Measurements from ENCODE around the gene PDE12.
A peak's percentile ranks its signal among the peaks of the same experiment; 100 is the strongest.

PDE12 gene, protein sequence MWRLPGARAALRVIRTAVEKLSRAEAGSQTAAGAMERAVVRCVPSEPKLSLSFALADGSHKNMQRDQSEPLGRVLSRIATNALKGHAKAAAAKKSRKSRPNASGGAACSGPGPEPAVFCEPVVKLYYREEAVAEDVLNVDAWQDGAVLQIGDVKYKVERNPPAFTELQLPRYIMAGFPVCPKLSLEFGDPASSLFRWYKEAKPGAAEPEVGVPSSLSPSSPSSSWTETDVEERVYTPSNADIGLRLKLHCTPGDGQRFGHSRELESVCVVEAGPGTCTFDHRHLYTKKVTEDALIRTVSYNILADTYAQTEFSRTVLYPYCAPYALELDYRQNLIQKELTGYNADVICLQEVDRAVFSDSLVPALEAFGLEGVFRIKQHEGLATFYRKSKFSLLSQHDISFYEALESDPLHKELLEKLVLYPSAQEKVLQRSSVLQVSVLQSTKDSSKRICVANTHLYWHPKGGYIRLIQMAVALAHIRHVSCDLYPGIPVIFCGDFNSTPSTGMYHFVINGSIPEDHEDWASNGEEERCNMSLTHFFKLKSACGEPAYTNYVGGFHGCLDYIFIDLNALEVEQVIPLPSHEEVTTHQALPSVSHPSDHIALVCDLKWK

DNA sequence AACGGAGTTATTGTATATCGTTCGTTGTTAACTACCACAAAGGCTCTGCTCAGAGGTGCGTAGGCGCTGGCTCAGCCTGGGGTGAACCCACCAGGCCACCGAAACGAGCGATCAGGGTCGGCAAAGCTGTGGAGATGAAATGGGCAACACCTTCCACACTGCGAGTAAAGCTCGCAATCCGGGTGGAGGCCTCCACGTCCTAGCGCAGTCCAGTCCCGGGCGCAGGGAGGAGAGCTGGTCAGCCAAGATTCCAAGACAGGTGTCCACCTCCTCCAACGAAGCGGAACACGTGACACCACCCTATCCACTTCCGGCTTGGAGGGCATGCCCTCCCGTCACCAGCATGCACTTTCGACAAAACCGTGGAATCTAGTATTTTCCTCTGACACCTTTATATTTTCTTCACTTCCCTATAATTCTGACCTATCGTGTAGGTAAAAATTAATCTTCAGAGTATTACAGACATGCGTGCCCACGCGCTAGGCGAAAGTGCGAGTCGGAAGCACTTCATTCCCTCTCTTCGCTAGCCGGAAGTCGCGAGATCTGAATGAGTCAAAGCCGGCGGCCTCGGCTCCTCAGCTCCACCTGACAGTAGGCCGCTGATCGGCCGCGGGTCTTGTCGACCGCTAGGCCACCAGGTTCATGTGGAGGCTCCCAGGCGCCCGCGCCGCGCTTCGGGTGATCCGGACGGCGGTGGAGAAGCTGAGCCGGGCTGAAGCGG lies at the start of gene PDE12:
Gene PDE12 (plus strand): TSS at position 537 of the 721 bp plus-strand sequence. CDS start 106 bp downstream, at position 643.
- peak; percentile 61 for DNase-seq

DNA sequence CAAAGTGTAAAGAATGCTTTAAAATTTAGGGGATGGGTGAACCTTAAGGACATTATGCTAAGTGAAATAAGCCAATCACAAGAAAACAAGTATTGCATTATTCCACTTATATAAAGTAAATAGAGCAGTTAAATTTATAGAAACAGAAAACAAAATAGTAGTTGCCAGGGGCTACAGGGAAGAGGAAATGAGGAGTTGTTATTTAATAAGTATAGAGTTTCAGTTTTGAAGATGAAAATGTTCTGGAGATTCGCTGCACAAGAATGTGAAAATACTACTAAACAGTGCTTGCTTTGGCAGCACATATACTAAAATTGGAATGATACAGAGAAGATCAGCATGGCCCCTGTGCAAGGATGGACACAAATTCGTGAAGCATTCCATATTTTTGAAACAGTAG lies 43.9 kb upstream of the PDE12 start:
- DNase-seq, result no peak

DNA sequence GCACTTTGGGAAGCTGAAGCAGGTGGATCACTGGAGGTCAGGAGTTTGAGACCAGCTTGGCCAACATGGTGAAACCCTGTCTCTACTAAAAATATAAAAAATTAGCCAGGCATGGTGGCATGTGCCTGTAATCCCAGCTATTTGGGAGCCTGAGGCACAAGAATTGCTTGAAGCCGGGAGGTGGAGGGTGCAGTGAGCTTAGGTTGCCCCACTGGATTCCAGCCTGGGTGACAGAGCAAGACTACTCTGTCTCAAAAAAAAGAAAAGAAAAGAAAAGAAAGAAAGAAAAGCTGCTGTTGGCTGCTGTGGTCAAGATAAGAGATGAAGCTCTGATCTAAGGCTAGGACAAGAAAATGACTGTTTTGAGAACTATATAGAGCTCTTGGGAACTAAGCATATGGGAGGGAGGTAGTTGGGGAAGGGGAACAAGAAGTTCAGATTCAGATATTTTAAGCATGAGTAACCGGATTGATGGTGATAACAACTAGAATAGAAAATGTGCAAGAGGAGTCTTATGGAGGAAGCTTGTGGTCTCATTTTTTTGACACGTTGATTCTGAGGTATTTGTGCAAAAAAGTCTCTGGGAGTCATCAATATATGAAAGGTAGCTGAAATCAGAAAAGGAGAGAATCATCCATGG lies 37.7 kb upstream of the PDE12 start:
- DNase-seq, result no peak

DNA sequence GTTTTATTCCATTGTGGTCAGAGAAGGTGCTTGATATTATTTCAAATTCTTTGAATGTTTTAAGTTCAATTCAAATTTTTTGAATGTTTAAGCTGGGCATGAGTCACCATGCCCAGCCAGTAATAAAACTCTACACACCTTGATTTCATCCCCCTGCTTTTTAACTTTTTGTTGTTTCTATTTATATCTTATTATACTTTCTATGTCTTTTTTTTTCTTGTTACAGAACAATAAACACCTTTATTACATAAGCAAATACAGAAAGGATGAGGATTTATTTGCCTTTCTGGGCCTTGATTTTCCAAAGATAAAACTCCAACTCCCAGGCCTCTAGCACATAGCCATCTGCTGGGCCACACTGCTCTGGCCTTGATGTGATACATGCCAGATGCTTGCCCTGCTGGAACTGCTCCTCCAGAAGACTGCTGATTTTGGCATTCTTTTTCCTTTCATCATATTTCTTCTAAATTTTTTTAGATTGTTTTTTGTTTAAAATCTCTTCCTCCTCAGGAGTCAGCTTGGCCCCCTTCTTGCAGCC lies 25.9 kb upstream of the PDE12 start:
- DNase-seq, result no peak

DNA sequence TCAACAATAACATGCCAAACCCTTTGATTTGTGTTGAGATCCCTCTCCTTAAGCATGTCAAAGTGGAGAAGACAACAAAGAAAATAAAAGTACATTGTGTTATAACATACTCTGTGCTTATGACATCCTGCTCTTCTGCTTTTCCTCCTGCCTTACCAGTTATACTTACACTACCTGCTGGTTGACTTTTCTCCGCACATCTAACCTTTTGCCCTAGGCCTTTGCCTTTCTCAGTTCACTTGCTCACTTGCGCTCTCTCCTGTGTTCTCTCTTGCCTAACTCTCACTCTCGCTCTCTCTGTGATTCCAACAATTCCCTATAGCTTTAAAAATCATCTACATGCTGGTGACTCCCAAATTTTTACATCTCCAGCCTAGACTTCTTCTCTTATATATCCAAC lies 17.6 kb upstream of the PDE12 start:
- no peak for DNase-seq

DNA sequence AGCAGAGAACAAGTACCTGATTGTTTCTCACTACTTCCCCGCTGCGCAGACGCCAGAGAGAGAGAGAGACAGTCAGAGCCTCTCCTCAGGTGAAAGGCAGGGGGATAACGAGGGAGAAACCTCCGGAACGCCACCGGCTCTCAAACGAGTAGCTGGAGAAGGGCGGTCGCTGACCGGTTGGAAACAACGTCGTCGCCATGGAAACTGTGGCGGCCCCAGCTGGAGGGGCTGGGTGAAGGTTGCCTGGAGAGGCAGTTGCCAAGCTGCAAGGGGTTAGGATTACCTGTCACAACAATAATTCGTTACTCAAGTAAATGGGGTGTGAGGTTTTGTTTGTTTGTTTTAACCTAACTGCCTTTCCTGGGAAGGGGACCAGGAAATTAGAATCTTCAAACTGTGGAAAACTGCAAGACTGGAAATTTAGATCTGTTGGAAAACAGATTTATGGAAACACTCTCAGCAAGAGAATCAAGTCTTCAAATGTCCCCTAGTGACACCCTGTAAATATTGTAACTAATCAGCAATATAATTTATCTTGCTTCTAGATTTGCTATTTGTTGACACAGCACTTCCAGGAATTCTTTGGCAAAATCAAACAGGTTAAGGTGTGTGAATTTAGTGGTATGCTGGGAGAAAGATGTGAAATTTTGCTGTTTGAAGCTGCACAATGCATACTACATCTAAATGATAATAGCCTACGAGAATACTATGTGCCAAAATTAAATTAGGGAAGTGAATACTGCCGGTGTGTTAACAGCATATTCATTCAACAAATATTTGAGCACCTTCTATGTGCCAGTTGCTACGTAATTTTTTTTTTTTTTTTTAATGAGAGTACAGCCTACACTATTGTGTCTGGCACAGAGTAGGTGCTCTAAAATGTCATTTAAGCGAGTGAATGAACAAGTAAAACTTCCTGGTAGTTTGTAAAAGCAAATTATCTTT lies 11.6 kb upstream of the PDE12 start, which contains the start of gene DNAH12:
Gene DNAH12 (minus strand): TSS at position 164 of the 945 bp plus-strand sequence. CDS start 1,474 bp downstream, outside the sequence.
- DNase-seq, result peak; percentile 48

DNA sequence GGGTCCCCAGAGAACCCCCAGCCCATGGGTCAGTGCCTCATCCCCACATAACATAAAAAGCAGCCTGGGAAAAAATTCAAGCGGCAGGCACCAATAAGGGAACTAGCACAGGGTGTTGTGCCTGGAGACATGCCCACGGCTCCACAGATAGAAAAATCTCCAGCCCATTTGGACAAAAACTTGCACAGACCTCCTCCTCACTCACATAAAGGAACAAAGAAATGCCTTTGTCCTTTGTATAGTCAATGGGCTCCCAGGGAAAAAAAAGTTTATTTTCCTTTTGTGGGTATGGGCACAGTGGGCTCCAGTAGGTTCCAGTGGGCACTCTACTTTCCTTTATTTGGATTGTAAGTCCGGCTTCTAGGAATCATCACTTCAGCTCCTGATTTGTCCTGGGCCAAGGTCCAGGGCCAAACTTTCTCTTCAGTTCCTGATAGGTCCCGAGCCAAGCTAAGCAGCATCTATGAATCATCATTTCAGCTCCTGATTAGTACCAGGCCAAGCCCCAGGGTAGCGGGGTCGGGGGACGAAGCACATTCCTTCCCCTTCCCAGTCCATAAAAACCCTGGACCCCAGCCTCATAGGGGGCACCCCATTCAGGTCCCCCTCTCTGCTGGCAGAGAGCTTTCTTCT lies 10.3 kb upstream of the PDE12 start:
- no peak for DNase-seq

DNA sequence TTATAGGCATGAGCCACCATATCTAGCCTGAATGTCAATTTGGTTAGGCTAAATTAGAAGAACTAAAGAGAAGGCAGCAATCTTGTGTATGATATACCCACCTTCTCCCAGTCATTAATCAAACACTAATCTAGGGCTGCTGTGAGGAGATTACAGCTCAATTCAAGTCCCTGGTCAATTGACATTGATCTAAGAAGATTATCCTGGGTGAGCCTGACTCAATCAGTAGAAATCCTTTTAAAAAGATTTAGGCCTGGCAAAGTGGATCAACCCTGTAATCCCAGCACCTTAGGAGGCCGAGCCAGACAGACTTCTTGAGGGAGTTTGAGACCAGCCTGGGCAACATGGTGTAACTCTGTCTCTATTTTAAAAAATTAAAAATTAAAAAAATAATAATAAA lies 9.5 kb upstream of the PDE12 start:
- DNase-seq, result no peak

DNA sequence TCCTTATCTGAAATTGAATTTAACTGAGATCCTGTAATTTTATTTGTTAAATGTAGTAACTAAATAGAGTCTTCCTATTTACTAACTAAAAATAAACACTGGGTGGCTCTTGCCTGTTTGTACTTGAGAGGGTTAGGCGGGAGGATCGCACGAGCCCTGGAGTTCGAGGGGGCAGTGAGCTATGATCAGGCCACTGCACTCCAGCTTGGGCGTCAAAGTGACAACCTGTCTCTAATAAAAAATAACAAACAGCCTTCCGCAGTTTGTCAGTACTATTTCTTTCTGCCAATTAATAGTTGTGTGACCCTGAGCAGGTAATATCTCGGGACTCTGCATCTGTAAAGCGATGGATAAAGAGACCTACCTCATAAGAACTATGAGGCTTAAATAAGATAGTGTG lies 768 bp upstream of the PDE12 start:
- DNase-seq, result no peak

DNA sequence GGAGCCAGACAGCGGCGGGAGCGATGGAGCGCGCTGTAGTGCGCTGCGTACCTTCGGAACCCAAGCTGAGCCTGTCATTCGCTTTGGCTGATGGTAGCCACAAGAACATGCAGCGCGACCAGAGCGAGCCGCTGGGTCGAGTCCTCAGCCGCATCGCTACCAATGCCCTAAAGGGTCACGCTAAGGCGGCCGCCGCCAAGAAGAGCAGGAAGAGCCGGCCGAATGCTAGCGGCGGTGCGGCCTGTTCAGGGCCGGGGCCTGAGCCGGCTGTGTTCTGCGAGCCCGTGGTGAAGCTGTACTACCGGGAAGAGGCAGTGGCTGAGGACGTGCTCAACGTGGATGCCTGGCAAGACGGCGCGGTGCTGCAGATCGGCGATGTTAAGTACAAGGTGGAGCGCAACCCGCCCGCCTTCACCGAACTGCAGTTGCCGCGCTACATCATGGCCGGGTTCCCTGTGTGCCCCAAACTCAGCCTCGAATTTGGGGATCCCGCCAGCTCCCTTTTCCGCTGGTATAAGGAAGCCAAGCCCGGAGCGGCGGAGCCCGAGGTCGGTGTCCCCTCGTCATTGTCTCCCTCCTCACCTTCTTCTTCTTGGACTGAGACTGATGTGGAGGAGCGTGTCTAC lies 498 bp downstream of the PDE12 start:
- no peak for DNase-seq

DNA sequence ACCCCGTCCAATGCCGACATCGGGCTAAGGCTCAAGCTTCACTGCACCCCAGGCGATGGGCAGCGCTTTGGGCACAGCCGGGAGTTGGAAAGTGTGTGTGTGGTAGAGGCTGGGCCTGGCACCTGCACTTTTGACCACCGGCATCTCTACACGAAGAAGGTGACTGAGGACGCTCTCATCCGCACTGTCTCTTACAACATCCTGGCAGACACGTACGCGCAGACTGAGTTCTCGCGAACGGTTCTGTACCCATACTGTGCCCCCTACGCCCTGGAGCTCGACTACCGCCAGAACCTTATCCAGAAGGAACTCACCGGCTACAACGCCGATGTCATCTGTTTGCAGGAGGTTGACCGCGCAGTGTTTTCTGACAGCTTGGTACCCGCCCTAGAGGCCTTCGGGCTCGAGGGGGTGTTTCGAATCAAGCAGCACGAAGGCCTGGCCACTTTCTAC lies 1.0 kb downstream of the PDE12 start:
- DNase-seq, result no peak

DNA sequence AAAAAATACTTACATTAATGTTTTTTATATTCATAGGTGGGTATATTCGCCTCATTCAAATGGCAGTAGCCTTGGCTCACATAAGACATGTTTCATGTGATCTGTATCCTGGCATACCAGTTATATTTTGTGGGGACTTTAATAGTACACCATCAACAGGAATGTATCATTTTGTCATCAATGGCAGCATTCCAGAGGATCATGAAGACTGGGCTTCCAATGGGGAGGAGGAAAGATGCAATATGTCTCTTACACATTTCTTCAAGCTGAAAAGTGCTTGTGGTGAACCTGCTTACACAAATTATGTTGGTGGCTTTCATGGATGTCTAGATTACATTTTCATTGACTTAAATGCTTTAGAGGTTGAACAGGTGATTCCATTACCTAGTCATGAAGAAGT lies 3.5 kb downstream of the PDE12 start:
- DNase-seq, result no peak

DNA sequence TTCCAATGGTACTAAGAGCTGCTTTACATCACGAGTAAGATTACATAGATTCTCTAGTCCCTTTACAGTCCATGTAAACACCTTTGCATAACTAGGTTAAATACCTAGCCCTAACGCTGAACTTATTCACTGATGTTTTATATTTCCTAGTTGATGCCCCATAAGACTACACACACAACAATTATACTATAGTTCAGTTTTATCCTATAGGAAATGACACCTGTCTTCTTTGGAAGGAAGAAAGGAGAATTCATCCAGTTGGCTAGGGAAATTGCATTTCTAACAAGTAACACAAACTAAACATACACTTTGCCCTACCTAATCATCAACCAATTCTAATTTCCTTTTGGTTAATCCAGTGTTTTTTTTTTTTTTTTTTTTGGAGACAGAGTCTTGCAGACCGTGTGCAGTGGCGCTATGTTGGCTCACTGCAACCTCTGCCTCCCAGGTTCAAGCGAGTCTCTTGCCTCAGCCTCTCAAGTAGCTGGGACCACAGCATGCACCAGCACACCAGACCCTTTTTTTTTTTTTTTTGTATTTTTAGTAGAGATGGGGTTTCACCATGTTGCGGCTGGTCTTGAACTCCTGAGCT lies 13.9 kb downstream of the PDE12 start:
- DNase-seq, result no peak

DNA sequence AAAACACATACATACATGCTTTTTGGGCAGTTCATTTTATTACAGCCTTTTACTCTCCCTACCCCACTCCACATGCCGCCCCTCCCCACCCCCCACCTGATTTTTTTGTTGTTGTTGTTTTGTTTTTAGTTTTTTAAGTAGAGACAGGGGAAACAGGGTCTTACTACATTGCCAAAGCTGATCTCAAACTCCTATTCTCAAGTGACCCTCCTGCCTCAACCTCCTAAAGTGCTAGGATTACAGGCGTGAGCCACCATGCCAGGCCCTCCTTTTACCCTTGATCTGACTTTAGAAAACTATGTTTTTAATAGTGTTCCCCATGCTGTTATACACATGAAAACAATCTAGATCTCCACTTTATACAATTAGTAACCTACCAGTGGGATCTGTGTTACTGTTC lies 14.8 kb downstream of the PDE12 start:
- no peak for DNase-seq

DNA sequence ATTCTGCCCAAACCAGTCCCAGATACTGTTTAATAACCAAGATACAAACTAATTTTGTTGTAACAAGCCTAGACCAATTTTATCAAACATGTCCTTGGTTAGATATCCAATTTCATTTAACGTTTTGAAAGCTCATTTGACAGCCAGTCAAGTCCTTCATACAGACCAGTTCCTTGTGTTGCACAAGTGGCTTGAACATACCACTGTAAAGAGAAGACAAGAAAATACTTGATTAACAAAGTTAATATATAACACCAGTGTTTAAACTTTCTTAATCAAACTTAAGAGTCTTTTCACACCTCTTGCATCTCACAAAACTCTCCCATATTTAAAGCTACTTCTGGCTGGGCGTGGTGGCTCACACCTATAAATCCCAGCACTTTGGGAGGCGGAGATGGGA lies 16.0 kb downstream of the PDE12 start:
- DNase-seq, result no peak

DNA sequence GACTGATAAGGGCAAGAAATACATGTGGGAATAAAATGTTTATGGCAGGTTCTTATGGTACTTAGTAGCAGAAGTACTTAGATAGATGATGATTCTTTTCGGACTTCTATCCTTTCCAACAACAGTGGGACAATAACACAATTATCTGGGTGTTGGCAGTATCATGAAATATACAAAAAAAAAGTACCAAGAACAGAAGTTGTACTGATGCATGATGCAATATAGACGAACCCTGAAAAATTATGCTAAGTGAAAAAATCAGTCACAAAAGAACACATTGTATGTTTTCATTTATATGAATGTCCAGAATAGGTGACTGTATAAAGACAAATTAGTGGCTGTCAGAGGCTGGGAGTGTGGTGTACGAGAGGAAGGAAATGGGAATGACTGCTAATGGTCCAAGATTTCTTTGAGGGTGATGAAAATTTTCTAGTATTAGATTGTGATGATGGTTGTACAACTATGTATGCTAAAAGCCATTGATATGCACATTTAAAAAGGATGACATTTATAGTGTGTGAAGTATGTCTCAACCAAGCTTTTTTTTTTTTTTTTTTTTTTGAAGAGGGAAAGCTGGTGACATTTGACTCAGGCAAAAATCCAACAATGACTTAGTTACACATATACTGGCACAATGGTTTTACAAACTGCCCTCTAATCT lies 20.0 kb downstream of the PDE12 start:
- no peak for DNase-seq

DNA sequence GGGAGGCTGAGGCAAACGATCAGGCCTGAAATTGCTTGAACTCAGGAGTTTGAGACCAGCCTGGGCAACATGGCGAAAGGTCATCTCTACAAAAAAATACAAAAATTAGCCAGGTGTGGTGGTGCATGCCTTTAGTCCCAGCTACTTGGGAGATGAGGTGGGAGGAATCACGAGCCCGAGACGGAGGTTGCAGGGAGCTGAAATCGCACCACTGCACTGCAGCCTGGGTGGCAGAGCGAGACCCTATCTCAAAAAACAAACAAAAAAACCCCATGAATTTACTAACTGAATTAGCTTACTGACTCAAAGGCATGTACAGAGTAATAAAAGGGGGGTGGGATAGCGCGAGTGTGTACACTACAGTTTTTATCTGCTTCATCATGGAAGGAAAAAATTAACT lies 21.7 kb downstream of the PDE12 start:
- no peak for DNase-seq

DNA sequence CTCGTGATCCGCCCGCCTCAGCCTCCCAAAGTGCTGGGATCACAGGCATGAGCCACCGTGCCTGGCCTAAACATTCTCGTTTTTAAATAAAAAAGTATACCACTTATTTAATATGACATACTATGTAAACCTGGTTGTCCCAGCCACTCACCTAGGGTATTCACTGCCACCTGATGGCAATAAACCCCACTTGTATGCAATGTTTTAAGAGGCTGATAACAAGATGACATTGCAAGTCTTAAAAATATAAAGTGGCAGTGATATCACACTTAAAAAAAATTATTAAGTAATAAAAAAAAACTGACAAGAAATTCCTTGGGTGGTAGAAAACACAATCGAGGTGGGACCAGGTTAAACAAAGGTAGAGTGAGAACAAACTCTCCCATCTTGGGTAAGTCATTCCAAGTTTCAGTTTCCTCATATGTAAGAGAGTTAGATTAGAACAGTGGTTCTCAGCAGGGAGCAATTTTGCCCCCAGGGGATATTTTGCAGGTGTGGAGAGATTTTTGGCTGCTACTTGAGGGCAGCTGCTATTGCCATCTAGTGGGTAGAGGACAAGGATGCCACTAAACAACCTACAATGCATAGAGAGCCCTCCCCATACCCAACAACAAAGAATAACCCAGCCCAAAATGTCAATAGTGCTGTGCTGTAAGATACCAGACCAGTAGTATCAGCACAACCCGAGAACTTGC lies 26.5 kb downstream of the PDE12 start:
- DNase-seq, result no peak

DNA sequence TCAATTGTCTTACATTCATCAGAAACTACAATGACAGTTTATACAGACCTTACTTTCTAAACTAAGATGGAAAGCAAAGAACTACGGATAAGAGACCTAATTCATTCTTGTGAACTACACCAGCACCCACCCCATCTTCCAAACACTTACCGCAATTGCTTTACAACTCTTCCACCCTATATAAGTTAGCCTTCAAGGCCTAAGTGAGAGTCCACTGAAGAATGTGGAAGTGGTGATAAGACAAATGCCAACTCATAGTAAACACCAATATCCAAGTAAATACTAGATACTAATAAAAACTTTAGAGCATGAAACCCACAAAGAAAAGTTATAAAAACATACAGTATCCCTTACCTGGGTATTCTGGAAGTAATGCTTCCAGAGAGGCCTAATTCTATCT lies 27.5 kb downstream of the PDE12 start:
- DNase-seq, result no peak
